HEK293 (cell line): ENCODE results near the gene OTOP3.

ENCODE experiments used
- CTCF ChIA-PET: fragments of 350-600 bp; formaldehyde crosslinking; extraction: SDS; loops from one replicate; lab custom pipeline; 2021; ENCODE audit warnings: antibody characterized with exemption; lab: Yijun Ruan, JAX
- POLR2A ChIA-PET: fragments of 300-600 bp; formaldehyde crosslinking; extraction: SDS; loops from one replicate; lab custom pipeline; 2020; ENCODE audit warnings: antibody characterized with exemption, inconsistent platforms; lab: Yijun Ruan, JAX
- H3K27ac ChIP-seq: fragments of 200-500 bp; sonication (Bioruptor generic); 2 replicates; pipeline ENCODE4 v1.5.1; 2014; ENCODE audit warnings: low read depth, low read length, control low read depth, inconsistent platforms; ENCODE audit errors: extremely low read depth
- H3K36me3 ChIP-seq, 2 experiments: fragments of 200-500 bp in 1 of 2; sonication (Bioruptor generic) in 1 of 2; 1 replicate in 1 of 2; 2 replicates in 1 of 2; pipeline ENCODE4 v1.5.1; 2014 to 2017; ENCODE audit warnings: inconsistent platforms in 2 of 2, low read length in 2 of 2; ENCODE audit not compliant: control insufficient read depth in 2 of 2, insufficient read depth in 1 of 2
- H3K4me1 ChIP-seq: fragments of 200-500 bp; sonication (Bioruptor generic); 2 replicates; pipeline ENCODE4 v1.5.1; 2014; ENCODE audit warnings: mild to moderate bottlenecking, low read length, inconsistent platforms; ENCODE audit not compliant: control insufficient read depth, insufficient read depth
- H3K4me3 ChIP-seq: 2 replicates; pipeline ENCODE4 v1.5.1; 2011; ENCODE audit warnings: low read depth, mild to moderate bottlenecking, control low read depth, low read length, moderate library complexity
- H3K9me3 ChIP-seq: fragments of 200-500 bp; sonication (Bioruptor generic); 2 replicates; pipeline ENCODE4 v1.5.1; 2014; ENCODE audit warnings: low read depth, low read length, inconsistent platforms; ENCODE audit not compliant: control insufficient read depth, insufficient read depth
- EGR2 ChIP-seq: fragments of 450-650 bp; formaldehyde crosslinking; IDR thresholded peaks from 2 replicates; pipeline ENCODE4 v1.5.1; 2016; ENCODE audit warnings: low read depth, missing biosample characterization, missing genetic modification characterization
- ZBTB17 ChIP-seq: fragments of 450-650 bp; formaldehyde crosslinking; IDR thresholded peaks from 2 replicates; pipeline ENCODE4 v1.5.1; 2016; ENCODE audit warnings: missing biosample characterization, missing genetic modification characterization
- ZFP3 ChIP-seq: fragments of 450-650 bp; formaldehyde crosslinking; IDR thresholded peaks from 2 replicates; pipeline ENCODE4 v1.5.1; 2016; ENCODE audit warnings: low read depth, missing biosample characterization, missing genetic modification characterization
- ZNF341 ChIP-seq: fragments of 450-650 bp; formaldehyde crosslinking; IDR thresholded peaks from 2 replicates; pipeline ENCODE4; 2016; ENCODE audit warnings: low read depth, missing biosample characterization, missing genetic modification characterization
- ZNF521 ChIP-seq: fragments of 450-650 bp; formaldehyde crosslinking; IDR thresholded peaks from 2 replicates; pipeline ENCODE4 v1.5.1; 2017; ENCODE audit warnings: missing biosample characterization, mild to moderate bottlenecking, missing genetic modification characterization
- ZNF600 ChIP-seq: fragments of 450-650 bp; formaldehyde crosslinking; IDR thresholded peaks from 2 replicates; pipeline ENCODE4 v1.5.1; 2016; ENCODE audit warnings: missing biosample characterization, missing genetic modification characterization
- ZNF792 ChIP-seq: fragments of 450-650 bp; formaldehyde crosslinking; IDR thresholded peaks from 2 replicates; pipeline ENCODE4 v1.5.1; 2016; ENCODE audit warnings: missing biosample characterization, missing genetic modification characterization
- TF ChIP-seq, protein P1 (sequence below): fragments of 450-650 bp; formaldehyde crosslinking; IDR thresholded peaks from 2 replicates; pipeline ENCODE4 v1.5.1; 2016; ENCODE audit warnings: missing biosample characterization, missing genetic modification characterization
- TF ChIP-seq, protein P2 (sequence below): fragments of 450-650 bp; formaldehyde crosslinking; IDR thresholded peaks from 2 replicates; pipeline ENCODE4 v1.5.1; 2016; ENCODE audit warnings: missing biosample characterization, missing genetic modification characterization
- TF ChIP-seq, protein P3 (sequence below): fragments of 450-650 bp; formaldehyde crosslinking; IDR thresholded peaks from 2 replicates; pipeline ENCODE4 v1.5.1; 2017; ENCODE audit warnings: missing biosample characterization, mild to moderate bottlenecking, missing genetic modification characterization, moderate library complexity
- TF ChIP-seq, protein P4 (sequence below): fragments of 450-650 bp; formaldehyde crosslinking; IDR thresholded peaks from 2 replicates; pipeline ENCODE4 v1.5.1; 2016; ENCODE audit warnings: missing biosample characterization, missing genetic modification characterization

The OTOP3 gene

DNA sequence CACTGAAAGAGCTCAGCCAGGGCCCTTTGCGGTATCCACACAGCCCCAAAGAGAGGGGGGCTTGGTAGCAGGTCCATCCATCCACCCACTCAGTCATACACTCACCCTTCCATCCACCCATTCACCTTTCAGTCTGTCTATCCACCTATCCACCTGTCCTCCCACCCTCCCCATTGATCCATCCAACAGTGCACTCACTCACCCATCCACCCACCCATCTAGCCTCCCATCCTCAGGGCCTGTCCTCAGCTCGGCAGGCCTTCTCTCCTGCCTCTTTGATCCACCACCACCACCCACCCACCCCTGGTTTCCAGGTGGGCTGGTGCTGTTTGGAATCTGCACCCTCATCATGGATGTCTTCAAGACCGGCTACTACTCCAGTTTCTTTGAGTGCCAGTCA is 10.5 kb upstream of the OTOP3 start (continued):
- TF ChIP-seq EGR2 (tag by site-specific recombination), result peak; percentile 93

DNA sequence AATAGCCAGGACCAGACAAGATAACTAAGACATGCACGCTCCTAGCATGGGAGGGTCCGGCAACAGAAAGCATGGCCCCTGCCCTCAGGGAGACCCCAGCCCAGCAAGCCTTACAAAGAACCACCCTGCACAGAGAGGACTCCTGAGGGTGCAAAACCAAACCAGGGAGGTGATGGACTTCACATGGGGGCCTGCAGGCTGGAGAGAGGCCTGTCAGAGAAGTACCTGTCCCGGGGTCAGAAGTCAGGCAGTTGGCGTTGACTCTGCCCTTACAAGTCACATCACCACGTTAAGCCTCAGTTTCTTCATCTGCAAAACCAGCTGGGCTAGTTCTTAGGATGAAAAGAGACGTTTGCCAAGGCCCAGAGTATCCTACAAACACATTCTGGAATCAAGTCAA is 6.9 kb upstream of the OTOP3 start:
- no peaks in the 10 kb centered on the region for H3K9me3 ChIP-seq
- H3K36me3 ChIP-seq, result no peaks in the 10 kb centered on the region
- H3K4me3 ChIP-seq, result no peak overlapping the region
- ChIA-PET CTCF (no interaction called here), POLR2A (no interaction called here)
- TF ChIP-seq ZNF600 (tag by site-specific recombination) (0 out of 2 replicates have a peak, but pooled peaks have one; percentile 13), ZFP3 (tag by site-specific recombination) (no peak), ZNF521 (tag by site-specific recombination) (no peak)
- TF ChIP-seq, protein P1, sequence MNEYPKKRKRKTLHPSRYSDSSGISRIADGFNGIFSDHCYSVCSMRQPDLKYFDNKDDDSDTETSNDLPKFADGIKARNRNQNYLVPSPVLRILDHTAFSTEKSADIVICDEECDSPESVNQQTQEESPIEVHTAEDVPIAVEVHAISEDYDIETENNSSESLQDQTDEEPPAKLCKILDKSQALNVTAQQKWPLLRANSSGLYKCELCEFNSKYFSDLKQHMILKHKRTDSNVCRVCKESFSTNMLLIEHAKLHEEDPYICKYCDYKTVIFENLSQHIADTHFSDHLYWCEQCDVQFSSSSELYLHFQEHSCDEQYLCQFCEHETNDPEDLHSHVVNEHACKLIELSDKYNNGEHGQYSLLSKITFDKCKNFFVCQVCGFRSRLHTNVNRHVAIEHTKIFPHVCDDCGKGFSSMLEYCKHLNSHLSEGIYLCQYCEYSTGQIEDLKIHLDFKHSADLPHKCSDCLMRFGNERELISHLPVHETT (tag by site-specific recombination), result no peak
- TF ChIP-seq, protein P2, sequence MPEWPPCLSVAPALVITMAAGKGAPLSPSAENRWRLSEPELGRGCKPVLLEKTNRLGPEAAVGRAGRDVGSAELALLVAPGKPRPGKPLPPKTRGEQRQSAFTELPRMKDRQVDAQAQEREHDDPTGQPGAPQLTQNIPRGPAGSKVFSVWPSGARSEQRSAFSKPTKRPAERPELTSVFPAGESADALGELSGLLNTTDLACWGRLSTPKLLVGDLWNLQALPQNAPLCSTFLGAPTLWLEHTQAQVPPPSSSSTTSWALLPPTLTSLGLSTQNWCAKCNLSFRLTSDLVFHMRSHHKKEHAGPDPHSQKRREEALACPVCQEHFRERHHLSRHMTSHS (tag by site-specific recombination), result no peak
- no peaks in the 10 kb centered on the region for H3K4me1 ChIP-seq
- no peak overlapping the region for H3K27ac ChIP-seq

DNA sequence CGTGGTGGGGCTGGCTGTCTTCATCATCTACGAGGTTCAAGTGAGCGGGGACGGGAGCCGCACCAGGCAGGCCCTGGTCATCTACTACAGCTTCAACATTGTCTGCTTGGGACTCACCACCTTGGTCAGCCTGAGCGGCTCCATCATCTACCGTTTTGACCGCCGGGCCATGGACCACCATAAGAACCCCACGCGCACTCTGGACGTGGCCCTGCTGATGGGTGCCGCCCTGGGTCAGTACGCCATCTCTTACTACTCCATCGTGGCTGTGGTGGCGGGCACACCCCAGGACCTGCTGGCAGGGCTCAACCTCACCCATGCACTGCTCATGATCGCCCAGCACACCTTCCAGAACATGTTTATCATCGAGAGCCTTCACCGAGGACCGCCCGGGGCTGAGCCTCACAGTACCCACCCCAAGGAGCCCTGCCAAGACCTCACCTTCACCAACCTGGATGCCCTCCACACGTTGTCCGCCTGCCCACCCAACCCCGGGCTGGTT is 5.1 kb upstream of the OTOP3 start:
- TF ChIP-seq ZNF792 (tag by site-specific recombination) (no peak), ZBTB17 (tag by site-specific recombination) (no peak)
- TF ChIP-seq, protein P3, sequence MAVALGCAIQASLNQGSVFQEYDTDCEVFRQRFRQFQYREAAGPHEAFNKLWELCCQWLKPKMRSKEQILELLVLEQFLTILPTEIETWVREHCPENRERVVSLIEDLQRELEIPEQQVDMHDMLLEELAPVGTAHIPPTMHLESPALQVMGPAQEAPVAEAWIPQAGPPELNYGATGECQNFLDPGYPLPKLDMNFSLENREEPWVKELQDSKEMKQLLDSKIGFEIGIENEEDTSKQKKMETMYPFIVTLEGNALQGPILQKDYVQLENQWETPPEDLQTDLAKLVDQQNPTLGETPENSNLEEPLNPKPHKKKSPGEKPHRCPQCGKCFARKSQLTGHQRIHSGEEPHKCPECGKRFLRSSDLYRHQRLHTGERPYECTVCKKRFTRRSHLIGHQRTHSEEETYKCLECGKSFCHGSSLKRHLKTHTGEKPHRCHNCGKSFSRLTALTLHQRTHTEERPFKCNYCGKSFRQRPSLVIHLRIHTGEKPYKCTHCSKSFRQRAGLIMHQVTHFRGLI, result no peak

DNA sequence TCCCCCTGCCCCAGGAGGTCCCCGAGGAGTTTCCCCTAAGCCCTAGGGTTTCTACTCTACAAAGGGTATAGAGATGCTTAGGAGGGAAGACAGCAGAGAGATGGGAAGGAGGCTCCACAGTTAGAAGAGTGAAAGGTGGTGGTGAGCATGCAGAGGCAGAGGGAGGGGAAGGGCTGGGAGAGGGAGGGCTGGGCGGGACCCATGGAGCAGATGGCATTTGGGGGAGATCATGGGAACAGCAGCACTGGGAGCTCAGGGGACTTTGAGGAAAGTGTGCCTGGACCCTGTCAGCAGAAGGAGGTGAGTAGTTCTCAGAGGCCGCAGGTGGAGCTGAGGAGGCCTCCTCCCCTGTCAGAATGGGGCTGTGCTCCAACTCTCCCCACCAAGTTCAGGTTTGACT is 650 bp upstream of the OTOP3 start:
- ChIA-PET CTCF (interaction anchor here (0.8 kb wide), 1 partner anchor 22 kb away, joined by 6 read pairs; no protein-coding TSS in a partner anchor), POLR2A (no interaction called here)
- no peak overlapping the region for H3K27ac ChIP-seq

More for the DNA sequence above, 5.1 kb upstream of the OTOP3 start:
- CTCF ChIA-PET, result interaction anchor here (4.2 kb wide), 1 partner anchor 27 kb away, joined by 25 read pairs; no protein-coding TSS in a partner anchor
- H3K36me3 ChIP-seq, result no peaks in the 10 kb centered on the region
- POLR2A ChIA-PET, result no interaction called here
- H3K27ac ChIP-seq, result no peak overlapping the region
- H3K9me3 ChIP-seq, result no peaks in the 10 kb centered on the region
- no peak overlapping the region for H3K4me3 ChIP-seq
- no peaks in the 10 kb centered on the region for H3K4me1 ChIP-seq

More for the DNA sequence above, 650 bp upstream of the OTOP3 start:
- no peaks in the 10 kb centered on the region for H3K9me3 ChIP-seq
- TF ChIP-seq ZNF341 (tag by site-specific recombination), result peak; percentile 47; the same call in 1 of the 2 replicates
- TF ChIP-seq, protein P4, sequence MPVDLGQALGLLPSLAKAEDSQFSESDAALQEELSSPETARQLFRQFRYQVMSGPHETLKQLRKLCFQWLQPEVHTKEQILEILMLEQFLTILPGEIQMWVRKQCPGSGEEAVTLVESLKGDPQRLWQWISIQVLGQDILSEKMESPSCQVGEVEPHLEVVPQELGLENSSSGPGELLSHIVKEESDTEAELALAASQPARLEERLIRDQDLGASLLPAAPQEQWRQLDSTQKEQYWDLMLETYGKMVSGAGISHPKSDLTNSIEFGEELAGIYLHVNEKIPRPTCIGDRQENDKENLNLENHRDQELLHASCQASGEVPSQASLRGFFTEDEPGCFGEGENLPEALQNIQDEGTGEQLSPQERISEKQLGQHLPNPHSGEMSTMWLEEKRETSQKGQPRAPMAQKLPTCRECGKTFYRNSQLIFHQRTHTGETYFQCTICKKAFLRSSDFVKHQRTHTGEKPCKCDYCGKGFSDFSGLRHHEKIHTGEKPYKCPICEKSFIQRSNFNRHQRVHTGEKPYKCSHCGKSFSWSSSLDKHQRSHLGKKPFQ (tag by site-specific recombination), result no peak
- TF ChIP-seq, all 188 proteins: peak for 1
- H3K4me1 ChIP-seq, result no peaks in the 10 kb centered on the region
- H3K36me3 ChIP-seq, result no peaks in the 10 kb centered on the region
- H3K4me3 ChIP-seq, result no peak overlapping the region
